Measurements from ENCODE around the gene MBLAC1. TPM values are rescaled to one million over a fixed set of nuclear protein-coding genes. Genes with fewer than 3 reads are reported as not detected.

MBLAC1 gene
- total and polyA plus RNA-seq, 9 of the 15 experiments (the other 6 are each of a cell fraction or from before 2014, with no cell fraction given): 0.03 to 3.1 (median 0.52) TPM

GRCh38 chr7:100124301-100125230 lies 2.2 kb upstream of the MBLAC1 start:
- in situ Hi-C loops (cut with MboI) (loop anchor here (5.0 kb wide), 2 partner anchors 132 to 207 kb away; partner anchors contain the start of gene TRIM4), intact Hi-C loops (cut with micrococcal nuclease) (loop anchor here (5.0 kb wide), 2 partner anchors 77 to 147 kb away; partner anchors contain the start of genes AZGP1 and ZSCAN21)
- WGBS (ENCODE audit: insufficient coverage, low coverage, missing lambda C conversion rate): 50% methylated on average over 4 of the region's 4 CpGs
- Histone ChIP-seq H3K27me3 (ENCODE audit: control insufficient read depth in 2 of 2, insufficient read depth in 2 of 2, low read length in 2 of 2) (no peaks in the 10 kb centered on the region), H3K9ac (ENCODE audit: insufficient read depth in 1 of 2, low read depth in 2 of 2, low read length in 2 of 2) (peak overlapping the region; percentile 61 to 69; a peak in 3 of 4 replicates), H2AFZ (ENCODE audit: low read depth, low read length) (no peak overlapping the region), H4K20me1 (replicated peaks; ENCODE audit: control insufficient read depth, insufficient read depth, low read length) (0 out of 2 replicates have a peak, but pooled peaks cover 3% of the 10 kb centered on the region), H3K4me1 (replicated peaks in 1 of 2; ENCODE audit: control insufficient read depth in 2 of 2, insufficient read depth in 2 of 2, low read length in 2 of 2) (peaks cover 42 to 70% of the 10 kb centered on the region in 2 experiments), H3K27ac (ENCODE audit: extremely low read depth, low read depth, low read length) (peak overlapping the region; percentile 80), H3K4me3 (no peak overlapping the region; the same call in 1 of the 2 replicates), H3K79me2 (ENCODE audit: control insufficient read depth, insufficient read depth, low read length) (peaks cover 29% of the 10 kb centered on the region), H3K4me2 (ENCODE audit: insufficient read depth, low read length) (peak overlapping the region; percentile 74), H3K9me1 (ENCODE audit: control insufficient read depth, insufficient read depth, low read length) (no peaks in the 10 kb centered on the region), H3K9me3 (replicated peaks; ENCODE audit: control insufficient read depth, insufficient read depth, low read depth, low read length) (no peaks in the 10 kb centered on the region), H3K36me3 (ENCODE audit: control insufficient read depth, insufficient read depth, low read length) (no peaks in the 10 kb centered on the region)
- BruUV-seq (replicated peaks): no TSS peak
- ChIA-PET CTCF (ENCODE audit: low intra/inter-chr PET ratio) (no interaction called here), POLR2A (interaction anchor here (0.6 to 5.7 kb wide), 23 partner anchors 9 to 877 kb away, joined by 3 to 45 read pairs (median 3); partner anchors contain the start of genes AP4M1, COPS6, MCM7 and MEPCE)
- DNase-seq (ENCODE audit: extremely low read depth in 1 of 4, low spot score in 3 of 4) (peak; percentile 48 to 80 (median 63)), FAIRE-seq (peak; percentile 77), ATAC-seq (peak; percentile 33)
- TF ChIP-seq ZBTB17 (CRISPR knock-in tag; IDR thresholded peaks at IDR 0.05) (no peak), RBBP5 (IDR thresholded peaks at IDR 0.05; ENCODE audit: borderline replicate concordance, insufficient read depth, low read length, poor library complexity, severe bottlenecking) (no peak), HBP1 (CRISPR knock-in tag; IDR thresholded peaks at IDR 0.05) (no peak), TAF1 (IDR thresholded peaks at IDR 0.05; ENCODE audit: control insufficient read depth, extremely low read depth, insufficient read depth, low read length, severe bottlenecking) (no peak), NCOA6 (IDR thresholded peaks at IDR 0.05) (no peak), RBM39 (optimal IDR thresholded peaks at IDR 0.05; ENCODE audit: low read depth, low read length) (no peak), CREM (IDR thresholded peaks at IDR 0.05; ENCODE audit: low read depth) (no peak), TSHZ1 (CRISPR knock-in tag; IDR thresholded peaks at IDR 0.05) (no peak), CHCHD3 (CRISPR knock-in tag; IDR thresholded peaks at IDR 0.05) (no peak), CBX5 (IDR thresholded peaks at IDR 0.05; ENCODE audit: borderline replicate concordance, low read depth) (no peak), ZNF324 (CRISPR knock-in tag; IDR thresholded peaks at IDR 0.05) (no peak), TFE3 (CRISPR knock-in tag; IDR thresholded peaks at IDR 0.05) (no peak), HCFC1 (IDR thresholded peaks at IDR 0.05; ENCODE audit: low read depth, low read length) (no peak)
